A549 (cell line): ENCODE results near the gene KRT33B. TPM values are rescaled to one million over a fixed set of nuclear protein-coding genes. Genes with fewer than 3 reads are reported as not detected.

Experiments
- ATAC-seq, 2 experiments: fragments of 200-7000 bp in 1 of 2; fragments of >200 bp in 1 of 2; cut with Nextera tagmentation in 1 of 2; cut with Tn5 transposase in 1 of 2; 3 replicates each; pipeline versions ENCODE4 v1.8.0 to v1.9.1; 2018 to 2020; ENCODE audit warnings: mild to moderate bottlenecking in 1 of 2, moderate library complexity in 1 of 2
- CTCF ChIA-PET: fragments of 300-600 bp; sonication (Branson Sonifier 250); formaldehyde crosslinking; extraction: SDS; loops from one replicate; lab custom pipeline; 2021; ENCODE audit warnings: antibody characterized with exemption, inconsistent platforms; lab: Yijun Ruan, JAX
- POLR2A ChIA-PET: fragments of 350-600 bp; formaldehyde crosslinking; extraction: SDS; loops from one replicate; lab custom pipeline; 2021; ENCODE audit warnings: antibody characterized with exemption, inconsistent platforms; lab: Yijun Ruan, JAX
- DNase-seq, 2 experiments: peaks; one replicate each; pipeline versions ENCODE4 v3.0.0 to v3.0.0-alpha.2; 2011 to 2016; ENCODE audit warnings: low read depth in 1 of 2, low spot score in 1 of 2
- FAIRE-seq: peaks from 2 replicates; lab custom pipeline; 2011; peaks lifted over from hg19 to GRCh38; lab: Jason Lieb, UNC
- H3K27ac ChIP-seq, 2 experiments: fragments of >200 bp; sonication (Bioruptor Twin); formaldehyde crosslinking; 3 replicates each; pipeline ENCODE4 v1.5.1; 2016 to 2017
- H3K4me1 ChIP-seq: fragments of >200 bp; sonication (Bioruptor Twin); formaldehyde crosslinking; 3 replicates; pipeline ENCODE4 v1.6.1; 2016
- H3K4me2 ChIP-seq: fragments of >200 bp; sonication (Bioruptor Twin); formaldehyde crosslinking; 3 replicates; pipeline ENCODE4 v1.6.1; 2016
- H3K4me3 ChIP-seq: fragments of >200 bp; sonication (Bioruptor Twin); formaldehyde crosslinking; 3 replicates; pipeline ENCODE4 v1.5.1; 2016
- H3K9me3 ChIP-seq: fragments of >200 bp; sonication (Bioruptor Twin); formaldehyde crosslinking; 3 replicates; pipeline ENCODE4 v1.6.1; 2016
- CEBPB ChIP-seq, 2 experiments: fragments of >200 bp in 1 of 2; sonication (Bioruptor Twin) in 1 of 2; formaldehyde crosslinking in 1 of 2; IDR thresholded peaks; 2 replicates each; pipeline ENCODE4 v1.6.1; 2012 to 2016
- E2F6 ChIP-seq: IDR thresholded peaks from 2 replicates; pipeline ENCODE4 v1.6.1; 2012; ENCODE audit warnings: low read depth, borderline replicate concordance
- EHF ChIP-seq: fragments of 250-450 bp; sonication (Bioruptor Pico); IDR thresholded peaks from 2 replicates; pipeline ENCODE4 v1.5.0; 2020; ENCODE audit warnings: mild to moderate bottlenecking
- EHMT2 ChIP-seq: fragments of 200-600 bp; sonication (generic); IDR thresholded peaks from 2 replicates; pipeline ENCODE4 v1.6.1; 2016; ENCODE audit warnings: antibody characterized with exemption, low read depth, mild to moderate bottlenecking, moderate library complexity
- FOXS1 ChIP-seq: fragments of 250-450 bp; sonication (Bioruptor Pico); IDR thresholded peaks from 2 replicates; pipeline ENCODE4 v1.5.0; 2020; ENCODE audit warnings: mild to moderate bottlenecking, moderate library complexity
- GATA3 ChIP-seq: IDR thresholded peaks from 2 replicates; pipeline ENCODE4 v1.6.1; 2012; ENCODE audit warnings: borderline replicate concordance
- HOXB13 ChIP-seq: fragments of 250-450 bp; sonication (Bioruptor Pico); IDR thresholded peaks from 2 replicates; pipeline ENCODE4 v1.5.0; 2020; ENCODE audit warnings: low read depth, mild to moderate bottlenecking, moderate library complexity
- JUN ChIP-seq, 2 experiments: fragments of >200 bp; sonication (Bioruptor Twin); formaldehyde crosslinking; IDR thresholded peaks; 2 replicates in 1 of 2; 3 replicates in 1 of 2; pipeline ENCODE4 v1.6.1; 2016 to 2017
- KDM1A ChIP-seq: fragments of 200-600 bp; sonication (generic); IDR thresholded peaks from 2 replicates; pipeline ENCODE4 v1.6.1; 2016; ENCODE audit warnings: low read depth, mild to moderate bottlenecking
- KDM5A ChIP-seq: fragments of 200-600 bp; sonication (generic); IDR thresholded peaks from 2 replicates; pipeline ENCODE4 v1.6.1; 2016; ENCODE audit warnings: antibody characterized with exemption, mild to moderate bottlenecking
- MAFK ChIP-seq: fragments of 450-650 bp; IDR thresholded peaks from 2 replicates; pipeline ENCODE4 v1.6.1; 2014; ENCODE audit not compliant: partially characterized antibody
- MYC ChIP-seq: IDR thresholded peaks from 2 replicates; pipeline ENCODE4 v1.6.1; 2012; ENCODE audit warnings: mild to moderate bottlenecking, inconsistent platforms, low read length, improper control_type of control experiment, borderline replicate concordance
- NFE2L2 ChIP-seq: fragments of 150-350 bp; conservative IDR thresholded peaks from 2 replicates; pipeline ENCODE4 v1.6.1; 2014; ENCODE audit warnings: low read length
- NPAS2 ChIP-seq: fragments of 250-450 bp; sonication (Bioruptor Pico); IDR thresholded peaks from 2 replicates; pipeline ENCODE4 v1.8.0; 2022; ENCODE audit warnings: mild to moderate bottlenecking, moderate library complexity, borderline replicate concordance
- POLR2A ChIP-seq: IDR thresholded peaks from 2 replicates; pipeline ENCODE4 v1.6.1; 2012; ENCODE audit warnings: mild to moderate bottlenecking, low read length
- POLR2AphosphoS2 ChIP-seq: conservative IDR thresholded peaks from 2 replicates; pipeline ENCODE4 v1.6.1; 2012; ENCODE audit warnings: low read length, improper control_type of control experiment, inconsistent platforms
- RFX5 ChIP-seq: fragments of 450-650 bp; IDR thresholded peaks from 2 replicates; pipeline ENCODE4 v1.7.1; 2014; ENCODE audit warnings: antibody characterized with exemption, mild to moderate bottlenecking, moderate library complexity
- TP53 ChIP-seq: fragments of 250-450 bp; sonication (Bioruptor Pico); IDR thresholded peaks from 2 replicates; pipeline ENCODE4 v1.5.0; 2021; ENCODE audit warnings: mild to moderate bottlenecking, moderate library complexity
- ZFP36 ChIP-seq: fragments of 450-650 bp; IDR thresholded peaks from 2 replicates; pipeline ENCODE4 v1.6.1; 2014; ENCODE audit warnings: borderline replicate concordance; ENCODE audit not compliant: partially characterized antibody
- WGBS: methylation state at CpG from one replicate; pipeline ENCODE4 v1.1.6; 2017; ENCODE audit errors: missing lambda C conversion rate; 5-methylcytosine and 5-hydroxymethylcytosine counted together
- polyA plus RNA-seq, 4 experiments: library from polyadenylated mRNA; depleted of rRNA in 3 of 4; stranded (reverse); fragments of >200 nt; fragmentation: RNase III in 1 of 4; extraction: RNeasy Plus Mini Kit Qiagen cat#74134 plus additional on column Dnase treatment in 1 of 4; gene quantifications; 2 replicates in 3 of 4; 3 replicates in 1 of 4; pipeline ENCODE4 v1.2.3, GENCODE V29; 2011 to 2017
- TF ChIP-seq, protein P1 (sequence below): fragments of 250-450 bp; sonication (Bioruptor Pico); IDR thresholded peaks from 2 replicates; pipeline ENCODE4 v1.5.0; 2021; ENCODE audit warnings: mild to moderate bottlenecking, moderate library complexity, borderline replicate concordance
- TF ChIP-seq, protein P2 (sequence below): fragments of 150-350 bp; IDR thresholded peaks from 2 replicates; pipeline ENCODE4 v1.6.1; 2014; ENCODE audit warnings: low read depth, mild to moderate bottlenecking, low read length
- TF ChIP-seq, protein P3 (sequence below): fragments of 450-650 bp; IDR thresholded peaks from 2 replicates; pipeline ENCODE4 v1.6.1; 2014; ENCODE audit warnings: antibody characterized with exemption
- TF ChIP-seq, protein P4 (sequence below): fragments of 250-450 bp; sonication (Bioruptor Pico); IDR thresholded peaks from 2 replicates; pipeline ENCODE4 v1.5.0; 2020; ENCODE audit warnings: low read depth, mild to moderate bottlenecking, moderate library complexity

Gene KRT33B
- polyA plus RNA-seq, 2 of the 4 experiments (the other 2 are of a cell fraction), result 0.05 TPM; not detected in 1

DNA sequence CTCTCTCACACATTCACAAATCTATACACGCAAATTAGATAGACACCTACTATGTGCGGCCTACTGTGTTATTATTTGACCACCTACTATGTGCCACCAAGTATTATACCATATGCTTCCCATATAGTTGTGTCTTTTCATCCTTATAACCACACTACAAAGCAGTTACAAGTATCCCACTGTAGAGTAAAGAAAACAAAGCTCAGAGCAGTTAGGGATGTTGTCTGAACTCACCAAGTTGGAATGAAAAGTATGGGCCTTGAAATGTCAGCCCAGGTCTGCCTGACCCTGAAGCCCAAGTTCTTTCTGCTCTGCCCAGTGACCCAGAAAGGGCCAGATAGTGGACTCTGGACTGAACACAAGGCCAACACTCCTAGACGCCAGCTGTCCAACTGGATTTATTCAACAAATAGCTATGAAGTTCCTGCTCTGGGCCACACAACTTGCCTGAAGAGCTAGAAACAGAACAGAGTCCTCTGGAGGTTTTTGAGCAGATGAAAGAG, 46.3 kb upstream of the KRT33B start:
- 57% methylated on average over 3 of the region's 3 CpGs for WGBS
- Histone ChIP-seq H3K9me3 (no peaks in the 10 kb centered on the region), H3K4me3 (no peak overlapping the region), H3K4me2 (no peak overlapping the region), H3K27ac (no peak overlapping the region), H3K4me1 (0 out of 3 replicates have a peak, but pooled peaks cover 4% of the 10 kb centered on the region)
- ATAC-seq (no peak), DNase-seq (no peak), FAIRE-seq (peak; percentile 7)
- ChIA-PET CTCF (interaction anchor here (0.6 to 6.1 kb wide), 4 partner anchors 9 to 247 kb away, joined by 3 to 46 read pairs (median 8); partner anchors contain the start of gene KRT37), POLR2A (no interaction called here)
- TF ChIP-seq JUN (IDR thresholded peaks at IDR 0.05) (no peak), E2F6 (no peak), FOXS1 (no peak), TP53 (CRISPR knock-in tag) (no peak), POLR2AphosphoS2 (no peak), KDM5A (no peak), HOXB13 (CRISPR knock-in tag) (no peak), EHF (CRISPR knock-in tag) (no peak), MYC (no peak), RFX5 (no peak), ZFP36 (no peak), GATA3 (no peak), NPAS2 (CRISPR knock-in tag) (no peak), KDM1A (no peak)
- TF ChIP-seq, protein P1, sequence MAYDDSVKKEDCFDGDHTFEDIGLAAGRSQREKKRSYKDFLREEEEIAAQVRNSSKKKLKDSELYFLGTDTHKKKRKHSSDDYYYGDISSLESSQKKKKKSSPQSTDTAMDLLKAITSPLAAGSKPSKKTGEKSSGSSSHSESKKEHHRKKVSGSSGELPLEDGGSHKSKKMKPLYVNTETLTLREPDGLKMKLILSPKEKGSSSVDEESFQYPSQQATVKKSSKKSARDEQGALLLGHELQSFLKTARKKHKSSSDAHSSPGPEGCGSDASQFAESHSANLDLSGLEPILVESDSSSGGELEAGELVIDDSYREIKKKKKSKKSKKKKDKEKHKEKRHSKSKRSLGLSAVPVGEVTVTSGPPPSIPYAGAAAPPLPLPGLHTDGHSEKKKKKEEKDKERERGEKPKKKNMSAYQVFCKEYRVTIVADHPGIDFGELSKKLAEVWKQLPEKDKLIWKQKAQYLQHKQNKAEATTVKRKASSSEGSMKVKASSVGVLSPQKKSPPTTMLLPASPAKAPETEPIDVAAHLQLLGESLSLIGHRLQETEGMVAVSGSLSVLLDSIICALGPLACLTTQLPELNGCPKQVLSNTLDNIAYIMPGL (CRISPR knock-in tag), result no peak
- TF ChIP-seq, protein P2, sequence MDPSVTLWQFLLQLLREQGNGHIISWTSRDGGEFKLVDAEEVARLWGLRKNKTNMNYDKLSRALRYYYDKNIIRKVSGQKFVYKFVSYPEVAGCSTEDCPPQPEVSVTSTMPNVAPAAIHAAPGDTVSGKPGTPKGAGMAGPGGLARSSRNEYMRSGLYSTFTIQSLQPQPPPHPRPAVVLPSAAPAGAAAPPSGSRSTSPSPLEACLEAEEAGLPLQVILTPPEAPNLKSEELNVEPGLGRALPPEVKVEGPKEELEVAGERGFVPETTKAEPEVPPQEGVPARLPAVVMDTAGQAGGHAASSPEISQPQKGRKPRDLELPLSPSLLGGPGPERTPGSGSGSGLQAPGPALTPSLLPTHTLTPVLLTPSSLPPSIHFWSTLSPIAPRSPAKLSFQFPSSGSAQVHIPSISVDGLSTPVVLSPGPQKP, result no peak
- TF ChIP-seq, protein P3, sequence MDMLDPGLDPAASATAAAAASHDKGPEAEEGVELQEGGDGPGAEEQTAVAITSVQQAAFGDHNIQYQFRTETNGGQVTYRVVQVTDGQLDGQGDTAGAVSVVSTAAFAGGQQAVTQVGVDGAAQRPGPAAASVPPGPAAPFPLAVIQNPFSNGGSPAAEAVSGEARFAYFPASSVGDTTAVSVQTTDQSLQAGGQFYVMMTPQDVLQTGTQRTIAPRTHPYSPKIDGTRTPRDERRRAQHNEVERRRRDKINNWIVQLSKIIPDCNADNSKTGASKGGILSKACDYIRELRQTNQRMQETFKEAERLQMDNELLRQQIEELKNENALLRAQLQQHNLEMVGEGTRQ, result no peak

- ATAC-seq (no peak), FAIRE-seq (peak; percentile 70), DNase-seq (no peak)
- Histone ChIP-seq H3K27ac (no peak overlapping the region), H3K9me3 (no peaks in the 10 kb centered on the region), H3K4me2 (no peak overlapping the region), H3K4me1 (no peaks in the 10 kb centered on the region), H3K4me3 (no peak overlapping the region)
- ChIA-PET CTCF (interaction anchor here (0.6 to 6.1 kb wide), 3 partner anchors 9 to 247 kb away, joined by 3 to 46 read pairs (median 6); partner anchors contain the start of gene KRT37), POLR2A (no interaction called here)
- no peak for TF ChIP-seq POLR2A
- WGBS, result 62% methylated on average over 4 of the region's 4 CpGs
Observed at GRCh38 chr17:41415411-41415810, 45.8 kb upstream of the KRT33B start.

DNA sequence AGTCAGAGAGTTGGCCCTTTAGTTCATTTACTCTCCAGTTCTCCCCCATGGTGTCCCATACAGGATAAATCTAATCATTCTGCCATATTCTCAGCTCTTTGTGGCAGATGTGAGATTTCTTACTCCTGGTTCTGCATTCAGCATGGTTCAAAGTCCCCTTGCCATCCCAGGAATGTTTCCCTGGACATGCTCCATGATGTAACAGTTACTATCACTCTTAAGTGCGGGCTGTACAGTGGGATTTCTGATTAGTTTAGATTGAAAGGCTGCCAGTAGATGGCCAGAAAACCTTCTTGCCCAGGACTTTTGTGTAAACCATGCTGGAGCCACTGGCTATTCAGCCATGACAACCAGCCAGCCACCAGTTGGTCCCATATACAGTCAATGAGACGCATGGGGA, 44.4 kb upstream of the KRT33B start:
- no peaks in the 10 kb centered on the region for H3K4me1 ChIP-seq
- H3K4me3 ChIP-seq, result no peak overlapping the region
- no peak overlapping the region for H3K27ac ChIP-seq
- TF ChIP-seq MAFK, result no peak
- no peak for TF ChIP-seq EHMT2
- TF ChIP-seq, protein P1 (CRISPR knock-in tag), result no peak
- TF ChIP-seq NFE2L2, result no peak
- TF ChIP-seq, protein P4, sequence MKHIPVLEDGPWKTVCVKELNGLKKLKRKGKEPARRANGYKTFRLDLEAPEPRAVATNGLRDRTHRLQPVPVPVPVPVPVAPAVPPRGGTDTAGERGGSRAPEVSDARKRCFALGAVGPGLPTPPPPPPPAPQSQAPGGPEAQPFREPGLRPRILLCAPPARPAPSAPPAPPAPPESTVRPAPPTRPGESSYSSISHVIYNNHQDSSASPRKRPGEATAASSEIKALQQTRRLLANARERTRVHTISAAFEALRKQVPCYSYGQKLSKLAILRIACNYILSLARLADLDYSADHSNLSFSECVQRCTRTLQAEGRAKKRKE (CRISPR knock-in tag), result no peak
- no peak for TF ChIP-seq CEBPB (IDR thresholded peaks at IDR 0.05)
- POLR2A ChIA-PET, result no interaction called here
- CTCF ChIA-PET, result interaction anchor here (1.5 to 2.1 kb wide), 2 partner anchors 9 to 166 kb away, joined by 4 to 11 read pairs; no protein-coding TSS in a partner anchor
- 91% methylated on average over 2 of the region's 2 CpGs for WGBS
- H3K4me2 ChIP-seq, result no peak overlapping the region
- no peaks in the 10 kb centered on the region for H3K9me3 ChIP-seq
- ATAC-seq (no peak), DNase-seq (no peak), FAIRE-seq (no peak)
